Embryonic facial prominence (tissue), 1 donor: ENCODE data around the gene IFNAR1.

Experiments used
- DNase-seq: peaks from one replicate; pipeline ENCODE4 v3.0.0-alpha.2; 2016; ENCODE audit errors: extremely low spot score

IFNAR1 gene

DNA sequence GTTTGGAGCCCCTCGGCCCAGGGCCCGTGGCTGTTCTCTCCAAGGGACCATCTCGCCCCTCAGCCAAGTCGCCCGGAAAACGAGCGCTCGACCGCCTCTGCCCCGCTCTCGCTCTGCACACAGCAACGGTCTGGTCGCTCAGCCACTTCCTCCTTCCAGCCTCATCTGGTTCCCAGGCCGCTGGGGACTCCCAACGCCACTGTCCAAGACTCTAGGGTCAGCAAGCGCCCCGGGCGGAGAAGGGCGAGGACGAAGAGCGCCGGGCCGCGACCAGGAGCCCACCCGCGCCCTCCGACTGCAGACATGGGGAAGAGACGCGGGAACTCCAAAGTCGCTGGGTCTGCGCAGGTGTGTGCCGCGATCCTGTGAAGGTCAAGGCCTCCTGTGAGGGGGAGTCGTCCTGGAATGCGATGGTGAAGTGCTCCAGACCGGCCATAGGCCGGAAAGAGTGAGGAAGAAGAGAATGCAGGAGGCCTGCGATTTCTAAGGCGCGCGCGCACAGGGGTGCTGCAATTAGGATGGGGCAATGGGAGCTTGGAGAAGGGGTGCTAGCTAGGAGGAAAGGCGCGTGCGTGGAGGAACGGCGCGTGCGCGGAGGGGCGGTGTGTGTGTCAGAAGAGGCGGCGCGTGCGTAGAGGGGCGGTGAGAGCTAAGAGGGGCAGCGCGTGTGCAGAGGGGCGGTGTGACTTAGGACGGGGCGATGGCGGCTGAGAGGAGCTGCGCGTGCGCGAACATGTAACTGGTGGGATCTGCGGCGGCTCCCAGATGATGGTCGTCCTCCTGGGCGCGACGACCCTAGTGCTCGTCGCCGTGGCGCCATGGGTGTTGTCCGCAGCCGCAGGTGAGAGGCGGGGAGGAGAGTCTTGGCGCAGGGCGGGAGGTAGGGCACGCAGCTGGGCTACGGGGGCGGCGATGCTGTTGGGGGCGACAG, at the start of gene IFNAR1:
IFNAR1 (plus strand) TSS at position 680 of the 931 bp plus-strand sequence; CDS start at position 766, 86 bp downstream.
- DNase-seq: peak; percentile 99

DNA sequence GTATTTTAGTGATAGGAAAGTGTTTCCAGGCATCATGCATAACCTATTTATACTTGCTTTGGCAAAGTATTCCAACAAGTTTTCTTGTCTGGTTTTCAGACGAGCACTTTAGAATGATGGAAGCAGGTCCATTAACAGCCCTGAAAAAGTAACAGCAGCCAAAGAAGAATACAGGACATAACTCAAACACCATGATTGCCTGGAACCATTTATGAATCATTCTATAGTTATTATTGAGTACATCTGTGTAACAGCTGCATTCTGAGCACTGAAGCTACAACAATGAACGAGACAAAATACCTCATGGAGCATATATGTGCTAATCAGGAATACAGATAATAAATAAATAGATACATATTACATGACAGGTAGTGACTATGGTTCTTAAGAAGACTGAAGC, 46.0 kb upstream of the IFNAR1 start:
- DNase-seq: no peak

DNA sequence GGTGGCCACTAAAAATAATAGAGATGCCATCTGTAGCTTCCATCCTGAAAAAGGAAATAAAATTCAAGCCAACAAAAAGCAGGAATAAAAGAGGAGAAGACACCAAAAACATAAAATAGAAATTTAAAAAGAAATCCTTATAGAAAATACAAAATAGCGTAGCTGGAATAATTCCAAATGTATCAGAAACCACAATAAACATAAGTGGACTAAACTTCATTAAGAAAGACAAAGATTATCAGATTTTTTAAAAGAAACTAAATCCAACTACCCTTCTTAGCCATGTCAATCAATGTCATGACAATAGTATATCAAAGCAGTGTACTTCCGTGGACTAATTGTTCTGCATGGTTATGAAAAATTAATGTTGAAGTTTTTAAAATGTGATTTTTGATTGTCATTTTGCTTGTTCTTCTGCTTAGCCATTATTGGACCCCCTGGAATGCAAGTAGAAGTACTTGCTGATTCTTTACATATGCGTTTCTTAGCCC, 45.4 kb upstream of the IFNAR1 start:
- DNase-seq: no peak

DNA sequence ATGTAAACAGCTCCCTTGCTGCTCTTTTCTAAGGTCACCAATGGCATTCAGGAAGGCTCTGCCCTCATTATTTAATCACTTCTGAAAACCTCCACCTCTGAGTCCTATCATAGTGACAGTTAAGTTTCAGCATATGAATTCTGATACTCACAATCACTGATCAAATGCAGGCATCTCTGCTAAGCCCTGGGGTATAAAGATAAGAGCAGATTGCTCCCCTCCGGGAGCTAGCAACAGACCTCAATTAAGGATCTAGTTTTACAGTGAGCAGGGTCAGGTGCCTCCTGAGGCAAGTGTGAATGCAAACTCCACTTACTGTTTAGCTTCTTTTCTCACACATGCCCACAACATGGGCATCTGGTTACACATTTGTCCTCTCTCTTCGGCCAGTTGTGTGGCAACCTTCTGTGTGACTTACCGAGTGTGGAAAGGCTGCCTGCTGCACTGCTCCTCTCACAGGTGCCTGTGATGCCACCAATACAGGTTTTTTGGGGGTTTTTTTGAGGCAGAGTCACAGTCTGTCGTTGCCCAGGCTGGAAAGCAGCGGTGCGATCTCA, 43.6 kb upstream of the IFNAR1 start:
- DNase-seq: no peak

DNA sequence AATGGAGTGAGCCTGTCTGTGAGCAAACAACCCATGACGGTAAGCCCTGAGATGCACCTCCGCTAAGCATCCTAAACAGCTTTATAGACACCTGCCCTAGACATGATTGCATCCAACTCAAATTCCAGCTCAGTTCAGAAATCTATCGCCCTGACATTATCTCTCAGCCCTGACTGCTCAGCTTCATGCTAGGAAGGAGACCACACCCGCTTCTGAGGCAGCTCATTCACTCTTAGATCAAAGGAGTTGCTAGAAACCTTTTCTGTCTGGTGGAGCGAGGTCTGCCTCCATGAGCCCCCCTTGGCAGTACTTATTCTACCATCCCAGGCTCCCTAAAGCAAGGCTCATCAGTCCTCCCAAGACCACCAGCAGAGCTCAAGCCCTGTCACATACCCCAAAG, 41.6 kb upstream of the IFNAR1 start:
- no peak for DNase-seq

DNA sequence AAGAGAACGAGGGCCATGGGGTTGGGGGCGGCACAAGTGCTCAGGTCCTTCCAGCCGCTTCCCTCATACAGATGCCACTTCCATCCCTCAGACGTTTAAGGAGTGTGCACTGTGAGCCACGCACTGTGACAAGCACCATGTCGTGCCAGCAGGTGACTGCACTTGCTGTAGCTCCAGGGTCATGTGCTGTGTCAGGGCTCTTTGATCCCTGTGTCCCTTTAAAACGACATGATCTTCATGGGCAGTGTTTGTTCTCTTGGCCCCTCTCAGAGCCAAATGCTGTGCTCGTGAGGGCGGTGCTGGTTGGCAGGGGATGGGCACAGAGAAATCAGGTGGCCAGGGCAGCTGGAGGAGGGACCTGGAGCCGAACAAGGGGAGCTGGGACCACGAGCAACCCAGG, 38.7 kb upstream of the IFNAR1 start:
- DNase-seq: no peak

DNA sequence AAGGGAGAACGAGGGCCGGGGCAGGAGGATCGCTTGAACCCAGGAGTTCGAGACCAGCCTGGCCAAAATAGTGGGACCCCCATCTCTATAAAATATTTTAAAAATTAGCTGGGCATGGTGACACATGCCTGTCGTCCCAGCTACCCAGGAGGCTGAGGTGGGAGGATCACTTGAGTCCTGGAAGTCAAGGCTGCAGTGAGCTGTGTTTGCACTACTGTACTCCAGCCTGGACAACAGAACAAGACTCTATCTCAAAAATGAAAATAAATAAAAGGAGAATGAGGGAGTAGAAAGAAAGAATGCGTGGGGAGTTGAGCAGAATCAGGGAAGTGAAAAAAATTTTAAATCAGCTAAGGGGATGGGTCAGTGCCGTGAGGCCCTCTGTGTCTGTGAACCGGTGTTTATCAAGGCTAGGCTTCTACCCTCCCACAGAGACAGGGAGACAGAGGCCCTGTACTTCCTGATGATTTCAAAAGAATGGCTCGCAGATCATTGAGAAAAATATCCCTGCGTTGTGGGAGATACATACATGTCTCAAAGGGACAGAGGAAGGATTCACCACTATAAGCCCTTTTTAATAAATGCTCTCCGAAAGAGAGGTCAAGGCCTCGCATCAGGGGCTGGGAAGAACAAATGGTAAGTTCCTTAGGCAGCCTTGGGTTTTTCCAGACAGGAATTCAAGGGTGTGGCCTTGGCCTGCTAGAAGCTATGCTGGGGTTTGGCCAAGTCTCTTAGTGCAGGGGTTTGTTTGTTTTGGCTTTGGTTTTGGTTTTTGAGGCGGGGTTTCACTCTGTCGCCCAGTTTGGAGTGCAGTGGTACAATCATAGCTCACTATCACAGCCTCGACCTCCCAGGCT, 37.9 kb upstream of the IFNAR1 start:
- no peak for DNase-seq

DNA sequence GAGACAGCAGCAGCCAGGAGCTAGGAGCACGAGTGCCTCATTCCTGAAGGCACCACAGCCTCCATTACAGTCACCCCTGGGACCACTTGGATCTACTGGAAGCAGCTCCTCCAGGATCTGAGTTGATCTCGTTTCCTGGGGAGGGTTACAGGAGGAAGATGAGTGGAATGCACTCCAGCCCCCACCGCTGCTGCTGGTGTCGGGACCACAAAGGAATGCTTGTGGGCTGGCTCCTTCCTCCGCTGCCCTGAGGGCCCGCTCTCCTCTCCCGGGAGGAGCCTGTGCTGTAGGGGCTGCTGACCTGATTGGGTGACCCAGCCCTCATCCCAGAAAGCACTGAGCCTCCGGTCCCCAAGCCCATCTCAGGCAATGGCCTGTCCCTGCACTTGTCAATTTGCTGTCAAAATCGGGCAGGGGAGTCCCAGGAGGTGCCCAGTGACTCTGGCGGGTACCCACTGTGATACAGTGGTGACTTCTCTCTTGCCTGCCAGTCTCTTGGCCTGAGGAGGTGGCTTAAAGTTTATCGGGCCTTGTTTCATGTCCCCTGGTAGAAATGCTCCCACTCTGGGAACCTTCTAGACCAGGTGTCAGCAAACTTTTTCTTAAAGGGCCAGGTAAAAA, 35.5 kb upstream of the IFNAR1 start:
- no peak for DNase-seq

DNA sequence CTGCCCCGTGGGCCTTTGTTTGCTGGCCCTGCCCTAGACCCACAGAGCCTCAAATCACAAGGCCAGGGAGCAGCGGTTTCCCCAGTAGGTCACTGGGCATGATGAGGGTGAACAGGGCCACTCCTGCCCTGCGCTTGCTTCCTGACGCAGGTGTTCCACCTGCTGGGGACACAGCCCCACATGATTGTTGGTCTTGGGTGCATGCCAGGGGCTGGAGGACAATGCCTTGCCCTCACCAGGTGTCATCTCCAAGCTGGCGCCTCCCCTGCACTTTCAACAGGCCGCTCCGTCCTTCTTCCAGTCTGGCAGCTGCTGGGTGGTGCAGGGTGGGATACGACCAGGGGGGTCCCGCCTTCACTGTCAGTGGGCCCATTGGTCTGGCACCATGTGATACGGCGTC, 34.3 kb upstream of the IFNAR1 start:
- no peak for DNase-seq

DNA sequence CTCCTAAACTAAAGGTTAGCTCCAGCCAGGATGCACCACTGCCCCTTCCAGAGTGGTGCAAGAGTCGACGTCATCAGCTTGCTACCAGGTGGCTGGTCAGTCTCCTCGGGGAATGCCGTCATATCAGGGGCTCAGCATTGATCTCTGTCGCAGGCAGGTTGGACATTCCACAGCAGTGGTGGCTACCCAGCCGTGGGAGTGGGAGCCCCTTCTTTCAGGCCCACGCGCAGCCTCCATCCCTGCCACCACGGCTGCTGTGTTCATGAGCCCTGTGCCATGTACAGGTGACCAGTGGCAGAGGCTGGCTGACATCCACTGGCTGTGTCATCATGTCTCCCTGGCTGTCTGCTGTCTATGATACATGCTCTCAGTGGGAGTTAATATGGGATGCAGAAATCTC, 33.1 kb upstream of the IFNAR1 start:
- no peak for DNase-seq

DNA sequence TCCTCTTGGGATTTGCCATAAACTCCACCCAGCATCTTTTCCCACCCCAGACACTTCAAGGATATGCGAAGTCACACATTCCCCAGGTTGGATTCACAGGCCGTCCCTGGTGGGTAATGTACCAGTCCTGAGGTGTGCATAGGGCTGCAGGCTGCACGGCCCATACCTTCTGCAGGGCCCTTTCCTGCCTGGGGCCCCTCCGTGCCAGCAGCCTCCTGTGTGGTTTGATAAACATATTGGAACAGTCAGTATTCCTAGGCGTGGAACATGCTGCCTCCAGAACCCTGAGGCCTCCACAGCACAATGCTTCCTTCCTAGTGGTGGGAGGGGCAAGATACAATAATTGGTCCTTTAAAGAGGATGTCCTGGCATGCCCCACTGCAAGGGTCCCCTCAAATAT, 32.0 kb upstream of the IFNAR1 start:
- no peak for DNase-seq

DNA sequence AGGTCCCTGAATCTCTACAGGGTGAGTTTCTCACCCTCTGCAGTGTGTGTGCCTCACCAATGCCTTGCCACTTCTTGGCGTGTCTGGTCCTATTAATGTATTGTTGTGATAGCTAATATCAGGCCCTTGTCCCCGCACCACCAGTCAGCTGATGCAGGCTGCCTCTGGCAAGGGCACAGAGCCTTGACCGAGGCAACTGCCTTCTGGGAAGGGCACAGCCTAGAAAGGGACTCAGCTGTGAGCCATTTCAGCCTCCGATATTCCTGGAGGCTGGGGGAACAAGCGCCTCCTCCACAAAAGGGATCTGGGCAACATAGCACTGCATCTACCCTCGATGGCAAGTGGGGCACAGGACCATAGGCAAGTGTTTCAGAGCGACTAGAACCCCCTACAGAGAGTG, 31.6 kb upstream of the IFNAR1 start:
- no peak for DNase-seq

DNA sequence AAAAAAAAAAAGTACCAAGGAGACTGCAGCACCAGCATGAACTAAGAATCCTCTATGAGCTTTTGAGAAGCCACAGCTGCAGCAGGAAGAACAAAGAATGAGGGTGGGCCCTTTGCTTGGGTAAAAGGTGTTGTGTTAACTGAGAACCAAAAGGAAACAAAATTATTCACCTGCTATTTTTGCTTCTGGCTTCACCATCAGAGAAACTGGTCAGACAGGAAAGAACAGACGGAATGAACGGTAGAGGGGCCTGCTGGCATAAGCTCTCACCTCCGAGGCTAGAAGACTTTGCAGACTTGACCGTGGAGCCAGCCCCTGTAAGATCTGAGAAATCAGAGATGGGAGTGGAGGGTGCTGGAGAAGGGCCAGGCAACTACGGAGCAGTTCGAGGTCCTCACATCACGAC, 31.0 kb upstream of the IFNAR1 start:
- DNase-seq: no peak

DNA sequence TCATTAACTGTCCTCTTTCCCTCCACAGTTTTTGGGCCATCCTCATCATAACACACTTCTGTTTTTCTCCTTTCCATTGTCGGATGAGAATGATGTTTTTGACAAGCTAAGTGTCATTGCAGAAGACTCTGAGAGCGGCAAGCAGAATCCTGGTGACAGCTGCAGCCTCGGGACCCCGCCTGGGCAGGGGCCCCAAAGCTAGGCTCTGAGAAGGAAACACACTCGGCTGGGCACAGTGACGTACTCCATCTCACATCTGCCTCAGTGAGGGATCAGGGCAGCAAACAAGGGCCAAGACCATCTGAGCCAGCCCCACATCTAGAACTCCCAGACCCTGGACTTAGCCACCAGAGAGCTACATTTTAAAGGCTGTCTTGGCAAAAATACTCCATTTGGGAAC, 28.6 kb upstream of the IFNAR1 start:
- no peak for DNase-seq

DNA sequence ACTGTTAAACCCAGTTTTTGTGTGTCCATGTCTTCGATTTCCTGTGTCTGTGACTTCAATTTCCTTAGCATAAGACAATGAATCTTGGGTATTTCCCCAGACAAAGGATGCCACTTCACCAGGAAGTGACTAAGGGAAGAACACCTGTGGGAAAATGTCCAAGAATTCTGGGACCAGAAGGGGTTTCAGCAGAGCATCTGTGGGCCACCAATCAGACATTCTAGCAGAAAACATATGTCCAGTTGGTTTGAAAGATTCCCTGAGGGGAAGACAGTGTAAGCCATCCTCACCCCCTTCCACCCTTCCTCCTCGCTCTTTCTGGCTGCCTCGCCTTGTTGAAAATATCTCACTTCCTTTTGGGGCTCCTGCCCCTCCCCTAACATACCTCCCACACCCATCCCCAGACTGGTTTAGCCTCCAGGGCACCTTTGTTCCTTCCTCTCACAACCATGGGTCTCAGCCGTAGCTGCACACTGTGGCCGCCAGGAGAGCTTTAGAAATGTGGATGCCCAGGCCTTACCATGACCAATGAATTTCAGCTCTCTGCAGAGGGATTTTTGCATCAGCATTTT, 25.5 kb upstream of the IFNAR1 start:
- peak; percentile 4 for DNase-seq

DNA sequence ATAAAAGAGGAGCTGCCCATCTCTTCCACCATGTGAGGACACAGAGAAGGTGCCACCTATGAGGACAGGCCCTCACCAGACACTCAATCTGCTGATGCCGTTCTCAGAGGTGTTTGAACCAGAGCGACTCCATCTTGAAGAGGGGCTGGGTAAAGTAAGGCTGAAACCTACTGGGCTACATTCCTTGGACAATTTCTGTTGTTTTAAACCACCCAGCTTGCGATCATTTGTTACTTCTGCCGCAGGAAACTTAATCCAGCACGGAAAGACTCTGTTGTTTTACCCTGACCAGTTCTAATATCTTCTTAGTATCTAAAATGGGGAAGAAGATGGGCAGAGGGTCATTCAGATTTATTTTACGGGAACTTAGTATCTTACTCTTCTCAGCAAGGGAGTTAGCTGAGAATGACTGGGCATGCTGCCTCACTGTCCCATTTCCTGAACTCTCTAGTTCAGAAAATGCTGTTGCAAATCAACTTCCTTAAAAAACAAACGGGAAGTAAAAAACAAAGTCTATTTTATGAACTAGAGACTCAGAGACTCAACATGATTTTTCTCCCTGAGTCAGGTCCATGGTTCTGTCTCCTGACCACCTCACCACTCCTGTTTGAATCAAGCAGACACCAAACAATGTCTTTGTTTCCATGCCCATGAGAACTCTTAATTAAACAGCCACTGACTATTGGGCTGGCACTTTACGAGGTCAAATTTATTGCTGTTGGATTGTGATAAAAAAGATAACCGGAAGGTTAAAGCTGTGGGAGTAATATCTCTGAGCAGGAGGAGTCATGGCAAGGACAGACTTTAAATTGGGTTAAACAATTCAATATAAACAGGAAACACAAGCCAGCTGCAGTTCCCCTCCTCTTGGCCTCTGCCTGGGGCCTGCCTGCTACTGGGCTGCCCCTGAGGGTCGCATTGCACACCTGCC, 23.8 kb upstream of the IFNAR1 start:
- DNase-seq: peak; percentile 5

DNA sequence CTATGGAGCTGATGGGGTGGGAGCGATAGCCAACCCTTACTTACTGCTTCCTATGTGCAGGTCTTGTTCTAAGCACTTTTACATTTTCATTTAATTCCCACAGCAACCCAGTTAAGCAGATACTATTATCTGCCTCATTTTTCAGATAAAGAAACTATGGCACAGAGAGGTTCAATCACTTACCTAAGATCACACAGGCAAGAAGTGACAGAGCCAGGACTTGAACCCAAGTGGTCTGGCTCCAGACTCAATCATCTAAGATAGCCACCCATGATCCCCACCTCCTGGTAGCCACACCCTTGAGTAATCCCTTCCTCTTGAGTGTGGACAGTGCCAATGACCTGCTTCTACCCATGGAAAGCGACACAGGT, 23.2 kb upstream of the IFNAR1 start:
- DNase-seq: peak; percentile 4

DNA sequence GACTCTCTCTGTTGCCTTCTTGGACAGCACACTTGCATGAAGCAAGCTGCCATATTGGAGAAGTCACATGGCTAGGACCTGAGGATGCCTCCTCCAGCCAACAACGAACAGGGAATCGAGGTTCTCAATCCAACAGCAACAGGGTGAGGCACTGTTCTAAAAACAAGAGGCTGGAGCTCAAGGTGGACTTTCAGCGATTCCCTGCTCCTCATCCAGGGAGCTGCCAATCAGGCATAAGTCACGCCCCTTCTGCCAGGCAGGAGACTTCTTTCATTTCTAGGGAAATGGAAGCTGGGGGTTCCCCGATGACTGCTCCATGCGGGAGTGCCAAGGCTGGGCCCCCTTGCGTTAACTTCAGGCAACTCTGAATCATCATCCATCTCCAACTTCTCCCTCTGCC, 22.7 kb upstream of the IFNAR1 start:
- DNase-seq: peak; percentile 3

DNA sequence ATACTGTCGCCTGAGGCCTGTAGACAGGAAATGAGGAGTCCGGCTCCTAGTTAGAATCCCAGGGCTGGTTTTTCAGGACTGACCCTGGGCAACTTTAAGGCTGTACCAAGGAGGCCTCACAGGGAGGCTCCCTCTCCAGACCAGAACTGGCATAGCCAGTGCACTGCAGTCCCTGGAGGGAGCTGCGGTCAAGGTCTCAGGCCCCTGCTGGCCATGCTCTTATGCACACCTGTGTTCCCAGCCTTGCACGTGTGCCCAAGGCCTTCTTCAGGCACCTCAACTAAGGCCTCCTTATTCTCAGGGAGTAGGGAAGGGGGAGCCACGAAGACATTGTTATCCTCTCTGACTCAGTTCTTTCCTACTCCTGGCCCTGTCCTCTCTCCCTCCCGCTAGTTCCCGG, 22.0 kb upstream of the IFNAR1 start:
- no peak for DNase-seq

DNA sequence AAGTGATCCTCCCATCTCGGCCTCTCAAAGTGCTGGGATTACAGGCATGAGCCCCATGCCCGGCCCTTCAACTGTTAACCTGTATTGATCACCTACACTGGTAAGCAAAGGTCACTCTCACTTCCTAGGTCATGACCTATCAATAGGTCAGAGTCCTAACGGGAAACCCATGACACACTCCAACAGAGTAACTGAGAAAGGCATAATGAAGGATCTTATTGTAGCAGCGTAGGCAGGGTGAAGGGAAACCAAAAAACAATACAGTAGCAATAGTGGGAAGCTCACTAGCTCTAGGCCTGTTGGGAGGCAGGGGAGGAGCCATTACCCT, 19.5 kb upstream of the IFNAR1 start:
- peak; percentile 3 for DNase-seq

DNA sequence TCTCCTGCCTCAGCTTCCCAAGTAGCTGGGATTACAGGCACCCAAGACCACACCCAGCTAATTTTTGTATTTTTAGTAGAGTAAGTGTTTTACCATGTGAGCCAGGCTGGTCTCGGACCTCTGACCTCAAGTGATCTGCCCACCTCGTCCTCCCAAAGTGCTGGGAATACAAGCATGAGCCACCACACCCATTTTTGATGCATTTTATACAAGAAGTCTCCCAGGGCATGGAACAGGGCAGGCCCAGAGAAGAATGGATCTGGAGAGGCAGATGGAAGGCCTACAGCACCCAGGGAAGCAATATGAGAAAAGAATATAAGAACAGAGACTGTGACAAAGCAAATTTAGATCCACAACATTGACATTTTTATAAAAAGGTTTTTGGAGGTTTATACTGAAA, 18.8 kb upstream of the IFNAR1 start:
- no peak for DNase-seq
